Activated T-cell treated with anti-CD3 and anti-CD28 coated beads for 24 hours (primary cell): ENCODE results near the gene BUD23.
"Not testable (repeated sequence)": the region's sequence is repeated elsewhere in the genome, so short reads cannot be mapped to it uniquely, and the experiment has no call there.

ENCODE experiments used
- DNase-seq: peaks from one replicate; pipeline ENCODE4 v3.0.0-alpha.2; 2020; ENCODE audit warnings: low read depth

The BUD23 gene

DNA sequence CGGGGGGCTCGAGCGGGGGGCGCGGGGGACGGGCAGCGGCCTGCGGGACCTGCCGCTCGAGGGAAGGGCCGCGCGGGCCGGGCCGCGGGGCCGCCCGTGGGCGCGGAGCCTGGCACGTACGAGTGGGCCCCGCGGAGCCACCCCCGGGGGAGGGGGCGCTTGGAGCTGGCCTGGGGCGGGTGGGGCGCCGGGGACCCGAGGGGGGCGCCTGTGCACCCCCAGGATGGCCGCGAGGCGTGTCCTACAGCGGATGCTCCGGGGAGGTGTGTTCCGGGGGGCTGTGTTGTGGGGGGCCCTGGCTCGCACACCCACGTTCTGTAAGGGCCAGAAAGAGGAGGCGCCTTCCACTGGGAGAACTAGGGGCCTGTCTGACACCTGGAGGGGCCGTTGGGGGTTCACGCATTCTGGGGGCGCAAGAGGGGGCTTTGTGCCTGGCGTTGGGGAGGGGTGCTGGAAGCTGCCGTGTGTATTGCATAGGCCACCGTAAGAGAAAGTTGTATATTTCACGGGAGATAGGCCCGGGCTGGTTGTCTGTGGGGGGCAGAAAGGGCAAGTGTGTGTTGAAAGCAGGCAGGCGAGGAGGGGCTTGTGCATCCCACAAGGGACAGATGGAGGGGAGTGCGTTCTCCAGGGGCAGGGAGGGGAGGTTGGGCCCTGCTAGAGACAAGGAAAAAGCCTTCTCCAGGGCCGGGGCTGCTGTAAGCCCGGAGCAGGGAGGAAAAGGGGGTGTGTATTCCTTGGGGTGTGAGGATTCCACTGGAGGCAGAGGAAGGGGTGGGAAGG is 15.1 kb upstream of the BUD23 start:
- no peak for DNase-seq

DNA sequence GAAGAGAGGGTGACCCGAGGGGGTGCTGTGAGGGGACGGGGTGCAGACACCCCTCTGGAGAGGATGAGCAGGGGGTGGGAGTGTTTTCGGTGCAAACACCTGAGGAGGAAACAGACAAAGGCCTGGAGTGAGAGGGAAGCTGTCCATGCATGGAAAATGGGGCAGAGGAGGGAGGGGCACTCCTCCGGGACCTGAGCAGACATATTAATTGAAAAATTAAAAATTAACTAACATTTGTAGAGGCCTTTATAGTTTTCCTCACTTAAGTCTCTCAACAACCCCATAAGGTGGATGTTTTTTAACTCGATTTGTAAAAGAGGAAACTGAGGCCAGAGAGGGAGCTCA is 14.5 kb upstream of the BUD23 start:
- DNase-seq, result no peak

DNA sequence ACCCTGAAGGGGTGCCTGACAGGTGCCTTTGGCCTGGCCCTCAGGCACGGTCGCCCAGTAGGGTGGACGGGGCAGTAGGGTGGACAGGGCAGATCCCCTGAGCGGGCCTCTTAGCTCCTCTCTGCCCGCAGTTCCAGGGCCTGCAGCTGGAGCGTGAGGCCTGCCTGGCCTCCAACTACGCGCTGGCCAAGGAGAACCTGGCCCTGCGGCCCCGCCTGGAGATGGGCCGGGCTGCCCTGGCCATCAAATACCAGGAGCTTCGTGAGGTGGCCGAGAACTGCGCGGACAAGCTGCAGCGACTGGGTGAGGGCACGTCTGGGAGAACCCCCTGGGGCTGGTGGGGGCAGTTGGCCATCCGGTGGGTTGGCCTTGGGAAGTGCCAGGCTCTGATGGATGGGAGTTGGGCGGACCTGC is 14.1 kb upstream of the BUD23 start:
- no peak for DNase-seq

DNA sequence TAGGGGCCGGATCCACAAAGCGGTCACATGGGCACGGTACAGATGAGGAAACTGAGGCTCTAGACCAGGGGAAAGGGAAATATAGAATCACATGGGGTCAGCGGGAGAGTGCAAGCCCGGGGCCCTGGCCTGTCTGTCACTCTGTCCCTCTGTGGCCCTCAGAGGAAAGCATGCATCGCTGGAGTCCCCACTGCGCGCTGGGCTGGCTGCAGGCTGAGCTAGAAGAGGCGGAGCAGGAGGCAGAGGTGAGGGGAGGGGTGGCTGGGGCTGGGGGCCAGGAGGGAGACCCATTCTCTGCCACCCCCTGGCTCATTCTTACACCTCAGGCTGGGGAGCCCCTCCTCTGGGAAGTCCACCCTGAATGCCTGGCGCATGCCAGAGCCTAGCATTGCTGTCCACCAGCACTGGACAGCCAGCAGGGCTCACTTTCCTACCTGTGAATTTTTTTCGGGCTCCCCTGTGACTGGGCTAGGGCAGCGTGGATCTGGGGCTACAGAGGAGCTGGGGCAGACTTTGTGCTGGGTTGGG is 13.5 kb upstream of the BUD23 start:
- DNase-seq, result no peak

DNA sequence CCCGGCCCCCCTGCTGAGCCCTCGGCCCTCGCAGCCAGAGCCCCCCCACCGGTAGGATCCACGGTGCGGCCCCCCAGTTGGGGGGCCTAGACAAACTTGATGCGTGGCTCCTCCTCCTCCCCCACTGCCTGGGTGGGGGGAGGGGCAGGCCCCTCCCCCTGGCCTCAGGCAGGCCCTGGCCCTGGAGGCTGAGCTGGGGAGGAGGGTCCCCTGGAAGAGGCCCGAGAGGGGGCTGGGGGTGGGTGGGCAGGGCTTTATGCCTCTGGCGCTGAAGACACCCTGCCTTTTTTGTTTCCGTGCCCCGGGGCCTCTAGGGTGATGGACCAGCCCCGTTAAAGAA is 12.1 kb upstream of the BUD23 start:
- no peak for DNase-seq

DNA sequence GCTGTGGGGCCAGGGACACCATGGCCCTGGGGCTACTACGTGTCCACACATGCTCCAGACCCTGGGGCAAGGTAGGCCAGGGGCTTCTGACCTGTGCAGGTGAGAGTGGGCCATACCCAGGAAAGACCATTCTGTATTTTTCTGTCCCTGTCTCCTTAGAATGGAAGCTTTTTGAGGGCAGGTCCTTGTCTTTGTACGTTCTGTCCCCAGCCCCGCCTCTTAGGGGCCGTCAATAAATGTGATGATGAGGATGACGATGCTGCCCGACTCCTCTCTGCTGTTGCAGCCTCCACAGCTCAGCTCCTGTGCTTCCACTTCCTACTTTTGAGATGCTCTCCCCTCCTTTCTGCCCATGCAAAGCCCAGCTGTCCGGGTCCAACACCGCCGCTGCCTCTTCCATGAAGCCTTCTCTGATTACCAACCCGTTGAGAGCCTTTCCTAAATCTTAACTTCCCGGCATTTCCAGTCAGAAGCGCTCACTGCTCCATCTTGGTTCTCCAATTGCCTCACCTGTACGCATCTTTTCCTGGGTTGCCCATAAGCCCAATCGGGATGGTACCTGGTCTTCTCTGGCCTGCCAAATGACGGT is 11.4 kb upstream of the BUD23 start:
- no peak for DNase-seq

DNA sequence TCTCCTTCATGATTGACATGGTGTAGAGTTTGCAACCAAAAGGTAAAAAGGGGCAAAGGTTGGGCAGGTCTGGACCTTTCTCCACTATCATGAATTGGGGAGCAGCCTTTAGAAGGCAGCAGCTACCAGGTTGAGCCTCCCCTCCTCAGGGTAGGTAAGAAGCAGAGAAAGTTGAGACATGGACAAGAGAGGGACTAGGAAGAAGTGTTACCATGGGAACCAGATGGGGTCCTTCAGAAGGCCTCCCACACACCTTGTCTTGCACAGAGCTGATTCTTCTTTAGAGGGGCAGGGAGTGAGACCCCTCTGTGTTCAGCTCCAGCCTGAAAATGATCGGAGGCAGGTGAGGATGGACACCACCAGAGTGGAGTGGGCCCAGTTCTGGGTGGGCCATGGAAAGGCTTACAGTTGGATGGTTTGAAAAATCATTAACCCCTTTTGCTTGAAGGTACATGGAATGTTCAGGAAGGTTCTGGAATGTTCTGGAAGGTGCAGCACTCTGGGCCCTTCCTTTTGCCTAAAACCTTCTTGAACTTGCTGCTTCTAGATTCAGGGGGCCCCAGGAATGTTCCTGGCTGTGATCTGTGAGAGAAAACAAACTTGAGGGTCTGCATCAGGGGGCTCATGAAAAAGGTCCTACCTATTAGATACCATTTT is 8.8 kb upstream of the BUD23 start:
- no peak for DNase-seq

DNA sequence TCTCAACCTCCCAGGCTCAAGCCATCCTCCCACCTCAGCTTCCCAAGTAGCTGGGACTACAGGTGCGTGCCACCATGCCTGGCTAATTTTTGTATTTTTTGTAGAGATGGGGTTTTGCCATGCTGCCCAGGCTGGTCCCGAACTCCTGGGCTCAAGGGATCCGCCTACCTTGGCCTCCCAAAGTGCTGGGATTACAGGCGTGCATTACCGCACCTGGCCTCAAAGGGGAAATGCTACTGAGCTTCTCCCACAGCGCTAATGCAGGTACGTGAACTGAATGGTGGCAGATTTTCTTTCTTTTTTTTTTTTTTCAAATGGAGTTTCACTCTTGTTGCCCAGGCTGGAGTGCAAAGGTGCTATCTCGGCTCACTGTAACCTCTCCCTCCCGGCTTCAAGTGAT is 7.3 kb upstream of the BUD23 start:
- DNase-seq, result not testable (repeated sequence)

DNA sequence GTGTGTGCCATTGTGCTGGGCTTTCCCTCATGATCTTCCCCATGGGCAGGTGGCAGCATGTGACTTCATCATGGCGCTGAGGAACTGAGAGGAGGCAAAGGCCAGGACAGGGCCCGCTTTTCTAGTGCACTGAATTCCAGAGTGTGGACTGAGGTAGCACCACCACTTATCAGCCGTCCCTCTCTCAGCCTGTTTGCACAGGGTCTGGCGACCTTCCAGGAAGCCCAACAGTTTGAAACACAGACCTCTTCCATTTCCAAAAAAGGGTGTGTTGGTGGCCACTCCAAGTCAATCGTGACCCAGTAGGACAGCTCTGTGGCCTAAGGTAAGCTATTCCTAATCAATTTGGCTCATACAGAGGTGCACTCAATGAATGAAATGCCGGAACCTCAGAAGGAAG is 4.5 kb upstream of the BUD23 start:
- no peak for DNase-seq

DNA sequence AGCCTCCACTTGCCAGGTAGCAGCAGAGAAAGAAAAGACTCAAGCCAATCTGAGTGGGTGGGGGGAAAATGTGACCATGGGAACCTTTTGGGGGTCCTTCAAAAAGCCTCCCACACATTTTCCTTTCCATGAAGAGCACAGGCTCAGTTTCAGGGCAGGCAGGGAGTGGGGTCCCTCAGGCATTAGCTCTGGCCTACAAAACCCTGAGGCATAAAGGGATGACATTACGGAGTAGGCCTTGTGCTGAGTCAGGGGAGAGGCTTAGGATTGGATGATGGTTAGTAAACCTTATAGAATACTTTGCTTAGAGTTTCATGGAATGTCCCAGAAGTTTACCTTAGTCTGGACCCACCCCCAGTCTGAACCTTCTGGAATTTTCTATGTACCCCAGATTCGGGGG is 3.7 kb upstream of the BUD23 start:
- no peak for DNase-seq

DNA sequence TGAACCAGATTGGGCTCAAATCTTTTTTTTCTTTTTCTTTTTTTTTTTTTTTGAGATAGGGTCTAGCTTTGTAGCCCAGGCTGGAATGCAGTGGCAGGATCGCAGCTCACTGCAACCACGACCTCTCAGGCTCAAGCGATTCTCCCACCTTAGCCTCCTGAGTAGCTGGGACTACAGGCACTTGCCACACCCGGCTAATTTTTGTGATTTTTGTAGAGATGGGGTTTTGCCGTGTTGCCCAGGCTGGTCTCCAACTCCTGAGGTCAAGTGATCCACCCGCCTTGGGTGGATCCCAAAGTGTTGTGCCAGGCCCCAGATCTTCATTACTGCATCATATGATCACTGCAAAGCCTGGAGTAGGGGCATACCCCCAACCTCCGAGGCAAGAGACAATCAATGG is 2.9 kb upstream of the BUD23 start:
- DNase-seq, result no peak

DNA sequence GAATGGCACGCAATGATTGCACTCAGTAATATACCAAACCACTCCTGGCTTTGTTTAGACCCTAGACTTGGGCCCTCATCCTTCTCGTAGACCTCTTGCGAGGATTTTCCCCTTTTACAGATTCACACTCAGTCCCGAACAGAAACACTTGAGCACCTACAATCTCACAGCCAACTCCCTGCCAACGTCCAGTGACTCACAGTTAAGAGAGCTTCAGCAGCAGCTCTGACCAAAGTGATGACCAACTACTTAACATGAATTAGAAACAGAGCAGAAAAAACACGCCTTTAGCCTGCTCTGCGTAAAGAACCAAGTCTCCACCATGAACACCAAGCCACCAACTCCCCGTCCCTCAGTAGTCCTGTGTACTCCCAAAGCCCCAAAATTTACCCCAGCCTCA is 2.4 kb upstream of the BUD23 start:
- no peak for DNase-seq

DNA sequence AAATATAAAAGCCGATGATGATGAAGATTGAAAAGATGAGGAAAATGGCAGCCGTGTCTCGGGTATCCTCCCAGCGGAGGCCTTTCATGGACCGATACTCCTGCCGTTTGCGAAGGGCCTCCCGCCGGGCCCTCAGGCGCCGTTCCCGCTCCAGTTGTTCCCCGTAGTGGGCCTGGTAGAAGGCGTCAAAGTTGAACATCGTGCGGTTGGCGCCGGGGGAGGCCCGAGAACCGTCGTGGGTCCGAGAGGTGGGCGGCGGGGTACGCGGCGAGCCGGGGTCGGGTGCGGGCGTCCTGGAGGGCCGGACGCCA is 697 bp upstream of the BUD23 start:
- DNase-seq, result no peak

DNA sequence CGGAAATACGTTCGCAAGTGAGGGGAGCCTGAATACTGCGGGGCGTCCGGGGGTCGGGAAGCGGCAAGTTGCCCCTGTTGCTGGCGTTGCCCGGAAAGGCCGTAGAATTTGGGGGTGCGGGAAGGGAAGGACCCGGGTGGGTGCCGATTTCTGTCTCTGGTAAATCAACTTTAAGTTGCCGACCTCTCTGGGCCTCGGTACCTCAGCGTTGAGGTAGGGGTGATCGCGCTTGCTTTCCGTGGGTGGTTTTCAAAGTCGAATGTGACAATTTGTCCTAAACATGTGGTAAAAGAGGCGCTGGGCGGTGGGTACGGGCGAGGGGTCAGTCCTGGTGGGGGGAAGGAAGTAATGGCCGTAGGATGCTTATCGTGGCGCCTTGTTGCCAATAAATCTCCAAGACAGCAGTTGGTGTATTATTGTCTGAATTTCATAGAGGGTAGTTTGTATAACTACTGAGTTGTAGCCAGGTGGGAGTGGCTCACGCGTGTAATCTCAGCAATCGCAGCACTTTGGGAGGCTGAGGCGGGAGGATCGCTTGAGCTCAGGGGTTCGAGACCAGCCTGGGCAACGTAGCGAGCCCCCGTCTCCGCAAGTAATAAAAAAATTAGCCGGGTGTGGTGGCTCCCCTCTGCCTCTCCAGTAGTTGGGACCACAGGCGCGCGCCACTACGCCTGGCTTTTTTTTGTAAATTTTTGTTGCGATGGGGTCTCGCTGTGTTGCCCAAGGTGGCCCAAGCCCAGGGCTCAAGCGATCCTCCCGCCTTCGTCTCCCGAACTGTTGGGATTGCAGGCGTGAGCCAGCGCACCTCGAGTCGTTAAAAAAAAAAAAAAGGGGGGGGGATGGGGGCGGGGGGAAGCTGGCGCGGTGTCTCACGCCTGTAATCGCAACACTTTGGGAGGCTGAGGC is 644 bp downstream of the BUD23 start:
- no peak for DNase-seq

DNA sequence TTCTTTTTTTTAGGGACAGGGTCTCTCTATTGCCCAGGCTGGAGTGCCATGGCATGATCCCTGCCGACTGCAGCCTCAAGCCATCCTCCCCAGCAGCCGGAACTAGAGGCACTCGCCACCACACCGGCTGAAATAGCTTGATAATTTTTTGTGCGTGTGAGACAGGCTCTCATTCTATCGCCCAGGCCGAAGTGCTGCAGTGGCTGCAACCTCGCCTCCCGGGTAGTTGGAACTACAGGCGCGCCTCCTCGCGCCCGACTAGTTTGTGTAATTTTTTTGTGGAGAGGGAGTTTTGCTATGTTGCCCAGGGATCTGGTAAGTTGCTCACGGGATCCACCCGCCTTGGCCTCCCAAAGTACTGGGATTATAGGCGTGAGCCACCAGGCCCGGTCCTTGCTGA is 1.9 kb downstream of the BUD23 start:
- no peak for DNase-seq

DNA sequence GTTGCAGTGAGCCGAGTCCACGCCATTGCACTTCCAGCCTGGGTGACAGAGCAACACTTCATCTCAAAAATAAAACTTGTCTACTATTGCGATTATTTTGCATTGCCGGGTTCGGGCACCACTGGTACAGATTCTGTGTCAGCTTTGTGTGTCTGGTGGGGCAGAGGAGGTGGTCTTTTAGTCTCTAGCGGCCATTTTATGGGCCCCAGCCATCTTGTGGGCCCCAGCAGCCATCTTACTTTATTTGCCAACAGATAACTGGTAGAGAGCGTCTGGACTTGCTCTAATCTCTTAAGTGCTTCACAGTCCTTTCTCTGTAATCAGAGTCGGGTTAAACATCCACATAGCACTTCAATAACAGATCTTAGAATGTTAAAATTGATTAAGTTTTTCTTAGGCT is 4.9 kb downstream of the BUD23 start:
- no peak for DNase-seq

DNA sequence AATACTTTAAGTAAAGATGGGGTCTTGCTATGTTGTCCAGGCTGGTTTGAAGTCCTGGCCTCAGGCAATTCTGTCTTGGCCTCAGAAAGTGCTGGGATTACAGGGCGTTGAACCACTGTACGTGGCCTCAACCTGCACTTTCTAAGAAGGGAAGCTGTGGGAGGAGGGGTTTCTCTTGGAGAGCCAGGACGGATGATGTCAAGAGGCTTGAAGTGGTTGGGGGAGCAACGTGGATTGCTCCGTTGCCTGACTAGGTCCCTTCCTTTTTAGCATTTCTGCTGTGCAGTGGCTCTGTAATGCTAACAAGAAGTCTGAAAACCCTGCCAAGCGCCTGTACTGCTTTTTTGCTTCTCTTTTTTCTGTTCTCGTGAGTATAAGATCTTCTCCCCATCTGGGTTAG is 7.2 kb downstream of the BUD23 start:
- no peak for DNase-seq

DNA sequence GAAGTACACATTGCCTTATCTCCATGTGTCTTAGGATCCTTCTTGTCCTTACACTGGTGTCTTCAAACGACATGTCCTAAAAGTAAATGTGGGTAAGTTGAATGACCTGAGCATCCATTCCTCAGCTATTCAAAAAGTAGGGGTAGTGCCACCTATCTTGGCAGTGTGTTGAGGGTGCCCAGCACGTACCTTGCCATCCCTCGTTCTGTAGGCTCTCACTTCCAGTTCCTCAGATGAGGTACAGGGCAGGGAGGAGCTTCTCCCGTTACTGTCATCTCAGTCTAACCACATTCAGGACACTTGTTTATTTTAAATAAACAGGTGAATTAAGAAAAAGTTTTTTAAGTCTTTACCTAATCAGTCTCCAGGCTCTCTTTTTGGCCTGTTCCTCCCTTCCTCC is 13.0 kb downstream of the BUD23 start:
- DNase-seq, result no peak

DNA sequence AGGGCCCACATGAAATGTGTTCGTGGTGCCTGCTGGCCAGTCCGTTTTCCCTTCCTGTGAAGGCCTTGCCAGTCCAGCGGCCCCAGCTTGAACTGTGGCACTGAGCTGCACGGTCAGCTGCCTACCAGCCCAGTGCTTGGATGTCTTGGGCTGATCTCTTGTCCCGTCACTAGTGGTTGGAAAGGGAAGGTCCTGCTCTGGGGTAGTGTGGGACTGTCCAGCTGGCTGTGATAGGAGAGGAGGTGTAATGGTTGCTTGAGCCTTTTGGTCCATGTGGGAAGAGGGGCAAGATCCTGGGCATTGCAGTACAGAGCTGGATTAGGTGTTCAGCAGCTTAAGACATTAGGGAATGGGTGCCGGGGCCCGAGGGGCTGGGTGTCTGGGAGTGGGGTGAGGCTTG is 15.0 kb downstream of the BUD23 start:
- DNase-seq, result no peak

DNA sequence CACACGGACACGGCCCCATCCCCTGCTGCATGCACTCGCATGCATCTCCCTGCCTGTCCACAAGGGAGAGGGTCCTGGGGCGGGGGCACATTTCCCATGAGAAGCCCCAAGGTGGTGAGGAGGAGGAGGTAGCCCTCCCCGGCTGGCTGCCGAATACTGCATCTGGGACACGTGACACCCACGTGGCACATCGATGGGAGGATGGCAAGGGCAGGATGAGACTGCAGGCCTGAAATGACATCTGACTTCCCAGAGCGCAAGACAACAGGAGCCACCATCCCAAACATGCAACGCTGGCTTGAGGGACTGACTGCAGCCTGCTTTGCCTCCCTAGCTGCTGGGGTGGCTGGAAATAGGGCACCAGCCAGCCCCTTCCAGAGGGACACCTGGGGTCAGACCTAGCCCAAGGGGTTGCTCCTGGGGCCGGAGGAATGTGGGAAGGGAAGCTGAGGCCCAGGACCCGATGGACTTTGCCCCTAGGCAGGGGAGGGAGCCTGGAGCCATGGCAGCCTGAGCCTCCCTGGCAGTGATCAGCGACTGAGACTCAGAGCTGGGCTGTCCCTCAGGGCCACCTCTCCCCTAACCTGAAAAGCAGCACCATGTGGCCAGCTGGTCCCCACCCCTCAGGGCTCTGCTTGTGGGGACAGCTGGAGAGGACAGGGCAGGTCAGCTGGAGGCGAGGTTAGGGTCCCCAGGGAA is 16.1 kb downstream of the BUD23 start:
- DNase-seq, result no peak

DNA sequence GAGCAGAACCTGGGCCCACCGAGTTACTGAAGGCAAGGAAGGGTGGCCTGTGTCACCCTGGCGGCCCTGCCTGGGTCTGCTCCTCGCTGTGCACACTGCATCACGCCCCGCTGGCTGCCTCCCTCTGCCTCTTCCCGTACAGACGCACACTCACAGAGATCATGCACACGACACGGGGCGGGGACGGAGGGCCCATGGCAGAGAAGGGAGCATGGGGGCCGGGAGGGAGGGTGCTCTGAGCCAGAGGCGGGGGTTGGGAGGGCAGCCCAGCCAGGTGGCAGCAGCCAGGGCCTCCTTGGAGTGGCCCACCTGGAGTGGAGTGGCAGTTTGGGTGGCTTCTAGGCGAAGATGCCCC is 16.6 kb downstream of the BUD23 start:
- no peak for DNase-seq

DNA sequence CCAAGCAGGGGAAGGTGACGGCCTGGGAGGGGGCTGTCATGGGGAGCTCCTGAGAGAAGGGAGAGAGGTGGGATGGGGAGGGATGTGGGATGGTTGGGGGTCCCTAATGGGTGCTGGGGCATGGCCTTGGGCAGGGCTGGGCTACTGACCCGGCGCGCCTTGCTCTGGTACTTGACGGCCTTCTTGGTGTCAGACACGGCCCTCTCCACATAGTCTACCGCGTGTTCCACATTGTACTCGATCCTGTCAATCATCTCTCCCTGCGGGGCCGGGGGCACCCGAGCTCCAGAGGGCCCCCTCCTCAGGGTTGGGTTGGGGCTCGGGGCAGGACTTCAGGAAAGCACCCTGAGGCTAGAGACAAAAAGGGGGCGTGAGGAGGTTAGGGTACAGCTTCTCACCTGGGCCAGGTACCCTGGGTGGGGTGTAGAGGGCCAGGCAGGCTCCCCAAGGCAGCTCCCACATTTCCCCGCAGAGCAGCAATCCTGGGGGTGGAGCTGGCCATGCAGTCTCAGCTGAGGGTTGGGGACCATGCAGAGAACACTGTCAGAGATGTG is 17.3 kb downstream of the BUD23 start:
- DNase-seq, result no peak
